ENCODE results near the gene SPACA7. TPM values are rescaled to one million over a fixed set of nuclear protein-coding genes. Genes with fewer than 3 reads are reported as not detected.

Gene SPACA7
- total RNA-seq, 1 experiment from 2014 or later = not detected

DNA sequence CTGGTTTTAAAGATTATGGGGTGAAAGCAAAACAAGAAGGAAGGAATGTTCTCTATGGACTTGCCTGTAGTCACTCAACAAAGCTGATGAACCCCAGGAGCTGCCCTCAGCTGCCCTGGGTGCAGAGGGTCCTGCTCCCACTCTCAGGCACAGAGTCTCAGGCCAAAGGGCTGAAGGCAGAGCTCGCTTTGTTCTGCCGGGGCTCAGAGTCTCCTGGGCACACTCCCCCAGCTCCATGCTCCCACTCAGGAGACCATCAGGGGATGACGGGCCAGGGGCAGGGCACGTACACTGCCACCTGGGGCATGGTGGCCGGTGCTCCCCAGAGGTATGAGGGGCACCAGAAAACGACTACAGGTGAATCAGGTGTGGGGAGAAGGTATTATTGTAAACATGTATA is 46.8 kb upstream of the SPACA7 start:
- H2AFZ ChIP-seq (ENCODE audit: low read length) = no peak overlapping the region
- no peak overlapping the region; a peak in 1 of 5 replicates for H3K4me3 Mint-ChIP-seq

More for the DNA sequence above, 46.8 kb upstream of the SPACA7 start:
- WGBS (ENCODE audit: extremely low coverage, insufficient read length, low lambda C conversion rate) = no CpG with 5 or more reads among the region's 6 CpGs
- H4K20me1 ChIP-seq (ENCODE audit: control insufficient read depth, insufficient read depth, insufficient read length) = no peaks in the 10 kb centered on the region
- H3K14ac ChIP-seq (ENCODE audit: insufficient read depth, low read length) = no peak overlapping the region
- TF ChIP-seq CTCF (conservative IDR thresholded peaks at IDR 0.05) = no peak
- no peak overlapping the region for H3K23ac ChIP-seq (ENCODE audit: insufficient read length, low read depth, low read length)
- Mint-ChIP-seq H3K4me1 (peaks cover 0 to 19% of the 10 kb centered on the region in 2 experiments; a peak in 3 of 4 replicates), H3K27ac (no peak overlapping the region), H3K36me3 (ENCODE audit: insufficient read depth in 1 of 3, low read depth in 3 of 3) (no peaks in the 10 kb centered on the region), H3K27me3 (ENCODE audit: low read depth) (peaks cover 20% of the 10 kb centered on the region), H3K9me3 (no peaks in the 10 kb centered on the region)
- H2BK5ac ChIP-seq (ENCODE audit: insufficient read length, low read length) = no peak overlapping the region
- no peak for DNase-seq
- no peaks in the 10 kb centered on the region for H3K79me2 ChIP-seq (ENCODE audit: insufficient read depth, low read length)
- no peak overlapping the region for H2BK20ac ChIP-seq (ENCODE audit: low read depth, low read length, poor library complexity, severe bottlenecking)
- H4K8ac ChIP-seq (replicated peaks; ENCODE audit: insufficient read length, low read depth, low read length) = no peak overlapping the region
- H2BK120ac ChIP-seq (ENCODE audit: low read depth, low read length, poor library complexity, severe bottlenecking) = no peak overlapping the region
- H2BK12ac ChIP-seq (ENCODE audit: insufficient read length, low read depth, low read length) = no peak overlapping the region
- no peak overlapping the region for H3K4me2 ChIP-seq (ENCODE audit: insufficient read depth, insufficient read length, low read length)
- H3K9me3 ChIP-seq (ENCODE audit: control insufficient read depth, low read depth, low read length) = no peaks in the 10 kb centered on the region
- no peaks in the 10 kb centered on the region for H3K23me2 ChIP-seq (ENCODE audit: insufficient read length, low read depth, low read length, poor library complexity, severe bottlenecking)
- peaks cover 16% of the 10 kb centered on the region; the same call in 1 of the 2 replicates for H3K27me3 ChIP-seq (ENCODE audit: insufficient read depth, low read length)
- H3K9ac ChIP-seq (ENCODE audit: extremely low read depth, insufficient read length, low read length) = no peak overlapping the region
- H4K91ac ChIP-seq (ENCODE audit: insufficient read length, low read depth, low read length) = no peak overlapping the region
- no peaks in the 10 kb centered on the region for H3K4me1 ChIP-seq (ENCODE audit: insufficient read depth, low read length)
- no peaks in the 10 kb centered on the region for H3K79me1 ChIP-seq (ENCODE audit: insufficient read depth, low read depth, low read length, poor library complexity, severe bottlenecking)
- no peak overlapping the region for H2AK5ac ChIP-seq (ENCODE audit: insufficient read length, low read length)
- no peak overlapping the region for H3T11ph ChIP-seq (ENCODE audit: low read length)
- no peak overlapping the region for H4K5ac ChIP-seq (ENCODE audit: insufficient read length, low read depth, low read length)
- no peak overlapping the region for H3K4ac ChIP-seq (ENCODE audit: low read depth, low read length)
- H3K56ac ChIP-seq (ENCODE audit: insufficient read length, low read depth, low read length) = no peak overlapping the region
- H3K27ac ChIP-seq (ENCODE audit: insufficient read length, low read depth, low read length) = no peak overlapping the region
- no peak overlapping the region for H2BK15ac ChIP-seq (ENCODE audit: low read depth, low read length)
- no peak overlapping the region for H3K18ac ChIP-seq (ENCODE audit: insufficient read length, low read depth, low read length)
